Muscle layer of colon (tissue), 2 donors: ENCODE data around the gene C5orf52.
"Not testable (repeated sequence)": the region's sequence is repeated elsewhere in the genome, so short reads cannot be mapped to it uniquely, and the experiment has no call there.

Experiments
- H3K27ac ChIP-seq: one replicate; pipeline ENCODE4 v1.7.0; 2013; ENCODE audit warnings: low read depth, mild to moderate bottlenecking, low read length, moderate library complexity
- H3K27me3 ChIP-seq, 2 donors: one replicate each; pipeline ENCODE4 v1.7.0; 2013; ENCODE audit warnings: low read length in 2 of 2, mild to moderate bottlenecking in 2 of 2; ENCODE audit not compliant: insufficient read depth in 2 of 2, control insufficient read depth in 1 of 2
- H3K36me3 ChIP-seq: one replicate; pipeline ENCODE4 v1.7.0; 2013; ENCODE audit warnings: mild to moderate bottlenecking, low read length; ENCODE audit not compliant: insufficient read depth
- H3K4me1 ChIP-seq: one replicate; pipeline ENCODE4 v1.7.0; 2013; ENCODE audit warnings: mild to moderate bottlenecking, low read length; ENCODE audit not compliant: insufficient read depth
- H3K4me3 ChIP-seq, 2 donors: one replicate each; pipeline ENCODE4 v1.7.0; 2013; ENCODE audit warnings: low read length in 2 of 2, low read depth in 1 of 2, mild to moderate bottlenecking in 1 of 2, moderate library complexity in 1 of 2
- H3K9ac ChIP-seq: one replicate; pipeline ENCODE4 v1.7.0; 2013; ENCODE audit warnings: low read length
- H3K9me3 ChIP-seq: one replicate; pipeline ENCODE4 v1.7.0; 2013; ENCODE audit warnings: mild to moderate bottlenecking, low read length
- donor health status: abdominal sarcoma.
- donor health status: Adenocarcinoma of cecum.

The C5orf52 gene

DNA sequence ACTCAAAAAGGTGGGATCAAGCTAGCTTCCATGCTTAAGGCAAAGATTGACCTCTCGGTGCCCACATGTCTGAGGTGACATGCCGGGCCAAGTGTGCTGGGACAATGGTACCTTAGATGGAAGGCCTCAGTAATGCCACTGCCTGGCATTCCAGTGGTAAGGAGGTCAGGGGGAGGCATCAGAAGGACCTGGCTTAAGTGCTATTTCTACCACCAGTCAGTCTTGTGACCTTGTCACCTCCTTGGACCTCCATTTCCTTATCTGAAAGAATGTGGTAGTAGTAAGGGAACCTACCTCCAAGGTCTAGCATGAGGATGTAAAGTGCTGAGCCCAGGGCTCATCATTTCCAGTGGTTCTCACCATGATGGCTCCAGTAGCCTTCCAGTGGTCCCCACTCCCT, 8.9 kb downstream of the C5orf52 start:
- Histone ChIP-seq H3K4me3 (no peak overlapping the region), H3K4me1 (no peaks in the 10 kb centered on the region), H3K27ac (no peak overlapping the region), H3K27me3 (no peaks in the 10 kb centered on the region), H3K36me3 (no peaks in the 10 kb centered on the region), H3K9ac (no peak overlapping the region), H3K9me3 (no peaks in the 10 kb centered on the region)

DNA sequence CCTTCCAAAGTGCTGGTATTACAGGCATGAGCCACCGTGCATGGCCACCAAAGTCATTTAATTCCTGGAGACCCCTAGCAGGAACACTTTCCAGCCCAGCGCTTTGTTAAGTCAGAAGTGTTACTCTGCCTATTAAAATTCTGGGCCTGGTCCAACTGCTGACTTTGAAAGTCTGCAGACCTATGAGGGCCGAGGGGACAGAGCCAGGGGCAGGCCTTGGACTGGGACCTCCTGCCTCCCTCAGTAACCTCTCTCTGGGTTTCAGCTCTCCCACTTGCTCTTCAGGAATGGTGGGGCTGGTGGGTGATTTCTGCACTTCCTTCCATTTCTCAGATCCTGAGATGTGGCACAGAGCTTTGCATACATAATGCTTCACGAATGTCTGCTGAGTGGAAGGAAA, 9.7 kb downstream of the C5orf52 start:
- Histone ChIP-seq H3K9ac (no peak overlapping the region), H3K27me3 (no peaks in the 10 kb centered on the region), H3K4me1 (no peaks in the 10 kb centered on the region), H3K27ac (no peak overlapping the region), H3K36me3 (no peaks in the 10 kb centered on the region), H3K4me3 (no peak overlapping the region), H3K9me3 (no peaks in the 10 kb centered on the region)

DNA sequence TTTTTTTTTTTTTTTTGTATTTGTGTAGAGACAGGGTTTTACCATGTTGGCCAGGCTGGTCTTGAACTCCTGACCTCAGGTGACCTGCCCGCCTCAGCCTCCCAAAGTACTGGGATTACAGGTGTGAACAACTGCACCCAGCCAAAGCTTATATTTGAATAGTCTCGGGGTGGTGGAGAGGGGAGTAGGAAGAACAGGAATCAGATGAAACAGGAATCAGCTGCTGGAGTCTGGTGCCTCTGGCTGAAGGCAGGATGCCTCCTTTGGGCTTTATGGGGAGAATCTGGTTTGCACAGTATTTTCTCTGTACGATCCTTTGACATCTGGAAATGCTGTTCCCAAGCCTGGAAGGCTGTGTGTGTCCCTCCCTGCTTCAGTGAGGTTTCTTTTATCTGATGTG, 10.9 kb downstream of the C5orf52 start:
- Histone ChIP-seq H3K4me3 (no peak overlapping the region), H3K27me3 (no peaks in the 10 kb centered on the region), H3K36me3 (no peaks in the 10 kb centered on the region), H3K4me1 (no peaks in the 10 kb centered on the region), H3K9ac (no peak overlapping the region), H3K9me3 (no peaks in the 10 kb centered on the region), H3K27ac (no peak overlapping the region)

DNA sequence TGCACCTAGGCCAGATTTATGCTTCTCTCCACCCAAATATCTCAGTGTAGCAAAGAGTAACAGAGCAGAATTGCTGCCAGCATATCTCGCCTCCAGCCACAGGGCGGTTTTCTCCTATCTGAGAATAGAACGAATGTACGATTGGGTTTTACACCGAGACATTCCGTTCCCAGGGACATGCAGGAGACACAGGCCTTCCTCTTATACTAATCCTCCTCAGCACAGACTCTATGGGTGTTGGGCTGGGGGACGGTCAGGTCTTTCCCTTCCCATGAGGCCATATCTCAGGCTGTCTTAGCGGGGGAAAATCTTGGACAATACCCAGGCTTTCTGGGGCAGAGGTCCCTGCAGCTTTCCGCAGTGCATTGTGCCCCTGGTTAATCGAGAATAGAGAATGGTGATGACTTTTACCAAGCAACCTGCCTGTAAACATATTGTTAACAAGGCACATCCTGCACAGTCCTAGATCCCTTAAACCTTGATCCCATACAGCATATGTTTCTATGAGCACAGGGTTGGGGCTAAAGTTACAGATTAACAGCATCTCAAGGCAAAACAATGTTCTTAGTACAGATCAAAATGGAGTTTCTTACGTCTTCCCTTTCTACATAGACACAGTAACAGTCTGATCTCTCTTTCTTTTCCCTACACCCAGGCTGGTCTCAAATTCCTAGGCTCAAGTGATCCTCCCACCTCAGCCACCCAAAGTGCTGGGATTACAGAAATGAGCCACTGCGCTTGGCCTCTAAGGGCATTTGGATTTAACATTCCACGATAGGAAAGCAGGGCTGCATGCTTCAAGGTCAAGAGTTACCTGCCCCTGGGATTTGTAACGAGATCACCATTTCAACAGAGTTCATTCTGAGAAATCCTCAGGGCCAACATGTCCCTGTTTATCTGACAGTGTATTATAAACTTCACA, 15.2 kb downstream of the C5orf52 start:
- not testable (repeated sequence) for H3K27ac ChIP-seq, H3K9me3 ChIP-seq

DNA sequence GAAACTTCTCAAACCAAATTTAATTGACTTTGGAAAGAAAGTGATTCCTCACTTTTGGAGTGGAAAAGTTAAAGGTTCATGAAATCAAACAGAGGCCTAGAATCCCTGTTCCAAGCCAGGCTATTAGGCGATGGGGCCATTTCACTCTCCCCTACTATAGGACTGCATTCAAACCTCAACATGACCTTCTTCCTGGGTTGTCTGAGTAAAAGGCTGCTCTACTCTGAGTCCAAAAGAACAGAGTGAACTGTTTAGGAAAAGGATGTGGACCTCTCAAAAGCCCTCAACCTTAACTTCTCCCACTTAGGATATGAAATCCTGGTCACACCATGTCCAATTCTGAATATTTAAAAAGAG, 15.8 kb downstream of the C5orf52 start:
- Histone ChIP-seq H3K27me3 (peaks cover 0 to 5% of the 10 kb centered on the region in 2 donors), H3K27ac (no peak overlapping the region), H3K9ac (no peak overlapping the region)

More for the DNA sequence above, 15.2 kb downstream of the C5orf52 start:
- not testable (repeated sequence) for H3K4me3 ChIP-seq, H3K9ac ChIP-seq, H3K27me3 ChIP-seq, H3K4me1 ChIP-seq, H3K36me3 ChIP-seq

DNA sequence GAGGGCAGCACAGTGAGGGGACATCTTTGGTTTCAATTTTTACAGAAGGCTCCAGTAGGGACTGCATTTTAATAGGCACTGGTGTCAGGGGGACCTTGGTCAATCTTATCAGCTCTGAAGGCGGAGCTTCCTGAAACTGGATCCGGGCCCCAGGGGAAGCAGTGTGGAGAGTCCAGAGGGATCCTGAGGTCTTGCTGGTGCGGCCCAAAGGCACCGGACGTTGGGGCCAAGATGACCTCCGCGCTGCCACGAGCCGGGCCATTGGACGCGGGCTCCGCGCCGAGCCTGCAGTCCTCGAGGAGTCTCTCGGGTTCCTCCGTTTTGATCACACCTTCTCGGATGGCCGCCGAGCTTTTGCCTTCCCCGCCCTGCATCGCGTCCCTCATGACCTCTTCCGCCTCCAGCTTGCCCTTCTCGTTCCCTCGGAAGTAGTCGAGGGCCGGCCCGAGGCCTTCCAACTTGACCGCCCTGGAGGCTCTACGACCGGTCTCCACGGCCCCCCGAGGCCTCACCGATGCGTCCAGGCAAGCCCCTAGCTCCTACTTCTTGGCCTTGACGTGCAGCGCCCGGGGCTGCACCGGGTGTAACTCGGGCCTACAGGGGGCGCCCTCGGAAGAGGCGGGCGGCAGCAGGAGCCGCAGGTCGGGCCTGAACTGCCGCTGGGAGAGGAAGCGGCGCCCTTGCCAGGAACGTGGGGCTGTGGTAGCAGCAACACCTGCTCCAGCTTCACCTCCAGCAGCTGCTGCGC, 18.8 kb downstream of the C5orf52 start:
- H3K4me1 ChIP-seq = no peaks in the 10 kb centered on the region
- no peak overlapping the region for H3K4me3 ChIP-seq
- no peak overlapping the region for H3K9ac ChIP-seq
- peaks cover 0 to 5% of the 10 kb centered on the region in 2 donors for H3K27me3 ChIP-seq
- H3K27ac ChIP-seq = no peak overlapping the region
- no peaks in the 10 kb centered on the region for H3K9me3 ChIP-seq
- no peaks in the 10 kb centered on the region for H3K36me3 ChIP-seq

More for the DNA sequence above, 15.8 kb downstream of the C5orf52 start:
- Histone ChIP-seq H3K4me3 (no peak overlapping the region), H3K36me3 (no peaks in the 10 kb centered on the region), H3K4me1 (no peaks in the 10 kb centered on the region), H3K9me3 (no peaks in the 10 kb centered on the region)

DNA sequence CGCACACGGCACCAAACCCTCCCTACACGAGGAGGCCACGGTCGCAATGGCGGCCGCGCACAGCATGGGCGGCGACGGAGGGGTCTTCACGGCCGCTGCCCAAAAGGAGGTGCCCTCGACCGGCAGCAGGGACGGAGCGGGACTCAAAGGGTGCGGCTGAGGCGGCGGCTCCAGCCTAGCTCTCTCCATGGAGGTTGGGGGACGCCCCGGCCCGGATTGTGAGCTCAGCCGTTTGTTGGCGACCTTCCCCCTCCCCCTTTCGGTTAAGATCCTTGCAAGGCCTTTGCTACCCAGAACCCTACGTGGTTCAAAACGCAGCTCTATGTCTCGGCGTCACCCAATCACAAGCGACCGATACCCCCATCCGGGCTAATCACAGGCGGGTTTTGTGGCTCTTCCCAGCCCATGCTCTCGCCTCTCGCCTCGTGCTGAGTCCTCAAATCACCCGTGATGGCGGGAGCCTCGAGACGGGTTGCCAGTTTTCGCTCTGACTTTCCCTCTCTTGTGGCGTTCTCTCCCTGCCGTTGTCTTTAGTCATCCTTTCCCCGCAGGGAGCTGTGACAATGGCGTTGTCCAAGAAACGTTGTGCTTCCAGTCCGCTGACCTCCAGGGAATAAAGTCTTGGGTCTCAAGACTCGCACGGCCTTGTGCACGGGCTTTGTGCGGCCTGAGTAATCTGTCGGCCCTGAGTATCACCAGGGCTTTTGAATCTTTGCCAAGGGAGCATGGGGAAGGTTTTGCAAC, 19.5 kb downstream of the C5orf52 start:
- Histone ChIP-seq H3K27ac (no peak overlapping the region), H3K9ac (no peak overlapping the region), H3K36me3 (no peaks in the 10 kb centered on the region), H3K9me3 (no peaks in the 10 kb centered on the region), H3K27me3 (peaks cover 0 to 5% of the 10 kb centered on the region in 2 donors), H3K4me3 (no peak overlapping the region), H3K4me1 (no peaks in the 10 kb centered on the region)

DNA sequence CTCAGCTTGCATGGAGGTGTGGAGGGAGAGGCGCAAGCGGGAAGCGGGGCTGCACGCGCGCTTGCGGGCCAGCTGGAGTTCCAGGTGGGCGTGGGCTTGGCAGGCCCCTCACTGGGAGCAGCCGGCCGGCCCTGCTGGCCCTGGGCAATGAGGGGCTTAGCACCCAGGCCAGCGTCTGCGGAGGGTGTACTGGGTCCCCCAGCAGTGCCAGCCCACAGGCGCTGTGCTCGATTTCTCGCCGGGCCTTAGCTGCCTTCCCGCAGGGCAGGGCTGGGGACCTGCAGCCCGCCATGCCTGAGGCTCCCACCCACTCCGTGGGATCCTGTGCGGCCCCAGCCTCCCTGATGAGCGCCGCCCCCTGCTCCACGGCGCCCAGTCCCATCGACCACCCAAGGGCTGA, 22.5 kb downstream of the C5orf52 start:
- H3K27me3 ChIP-seq, H3K4me1 ChIP-seq, H3K9ac ChIP-seq, H3K36me3 ChIP-seq, H3K27ac ChIP-seq, H3K4me3 ChIP-seq, H3K9me3 ChIP-seq: not testable (repeated sequence)

DNA sequence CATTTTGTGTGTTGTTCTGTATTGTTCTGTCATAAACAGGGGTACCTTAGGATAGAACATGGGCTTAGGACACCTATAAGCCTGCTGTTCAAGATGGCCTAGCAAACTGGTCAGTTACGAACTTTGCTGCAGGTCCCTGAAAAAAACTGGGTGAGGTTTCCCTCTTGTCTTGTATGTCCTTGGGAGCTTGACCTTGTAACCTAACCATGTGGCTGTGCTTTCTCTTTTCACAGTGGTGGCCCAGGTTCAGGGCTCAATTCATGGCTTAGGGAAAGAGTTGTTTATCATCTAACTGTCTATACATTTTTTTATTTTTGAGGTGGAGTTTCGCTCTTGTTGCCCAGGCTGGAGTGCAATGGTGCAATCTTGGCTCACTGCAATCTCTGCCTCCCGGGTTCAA, 24.8 kb downstream of the C5orf52 start:
- H3K9ac ChIP-seq, H3K36me3 ChIP-seq, H3K9me3 ChIP-seq, H3K27me3 ChIP-seq, H3K27ac ChIP-seq, H3K4me1 ChIP-seq, H3K4me3 ChIP-seq: not testable (repeated sequence)

DNA sequence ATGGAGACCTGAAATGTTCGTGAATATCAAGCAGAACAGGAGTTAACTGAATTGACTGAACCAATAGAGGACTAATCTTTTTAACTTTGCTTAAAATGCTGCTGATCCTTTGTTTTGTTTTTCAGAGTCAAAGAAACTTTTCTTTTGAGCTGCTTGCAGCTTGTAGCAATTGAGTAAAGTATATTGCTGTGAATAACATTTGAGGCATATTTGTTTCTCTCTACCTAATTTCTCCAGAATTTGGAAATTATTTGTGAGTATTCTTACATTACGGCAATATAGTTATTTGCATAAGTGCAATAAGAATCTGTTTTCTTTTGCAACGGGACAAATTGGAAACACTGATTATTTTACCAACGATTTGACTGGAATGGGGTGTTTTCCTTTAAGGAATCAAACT, 27.3 kb downstream of the C5orf52 start:
- H3K9ac ChIP-seq, H3K9me3 ChIP-seq, H3K27me3 ChIP-seq, H3K4me3 ChIP-seq, H3K27ac ChIP-seq, H3K4me1 ChIP-seq, H3K36me3 ChIP-seq: not testable (repeated sequence)

DNA sequence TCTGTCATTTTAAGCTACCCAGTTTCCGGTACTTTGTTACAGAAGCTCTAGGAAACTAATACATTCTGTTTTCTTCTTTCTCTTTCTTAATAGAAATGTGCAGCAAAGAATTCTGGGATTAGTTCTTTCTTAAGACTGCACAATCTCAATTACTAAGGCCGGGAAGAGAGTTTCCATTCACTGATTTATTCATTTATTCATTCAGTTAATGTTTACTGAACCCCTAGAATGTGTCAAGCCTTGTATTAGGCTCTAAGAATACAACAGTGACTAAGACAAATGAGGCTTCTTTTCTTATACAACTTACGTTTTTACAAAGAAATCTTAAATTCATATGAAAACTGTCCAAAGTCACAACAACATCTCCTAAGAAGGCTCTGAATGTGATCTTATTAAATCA, 32.4 kb downstream of the C5orf52 start:
- Histone ChIP-seq H3K4me1 (no peaks in the 10 kb centered on the region), H3K36me3 (no peaks in the 10 kb centered on the region)

More for the DNA sequence above, 32.4 kb downstream of the C5orf52 start:
- Histone ChIP-seq H3K27ac (no peak overlapping the region), H3K4me3 (no peak overlapping the region), H3K27me3 (no peaks in the 10 kb centered on the region), H3K9me3 (no peaks in the 10 kb centered on the region), H3K9ac (no peak overlapping the region)
